Activated CD4-positive, alpha-beta T cell treated with anti-CD3 and anti-CD28 coated beads, Interleukin-2, amount 50 U/mL, for 4 hours (primary cell): ENCODE data around the gene PRTG.
"Not testable (repeated sequence)": the region's sequence is repeated elsewhere in the genome, so short reads cannot be mapped to it uniquely, and the experiment has no call there.

ENCODE experiments used
- DNase-seq, 2 experiments: peaks; one replicate each; pipeline ENCODE4 v3.0.0-alpha.2; 2020

The PRTG gene

DNA sequence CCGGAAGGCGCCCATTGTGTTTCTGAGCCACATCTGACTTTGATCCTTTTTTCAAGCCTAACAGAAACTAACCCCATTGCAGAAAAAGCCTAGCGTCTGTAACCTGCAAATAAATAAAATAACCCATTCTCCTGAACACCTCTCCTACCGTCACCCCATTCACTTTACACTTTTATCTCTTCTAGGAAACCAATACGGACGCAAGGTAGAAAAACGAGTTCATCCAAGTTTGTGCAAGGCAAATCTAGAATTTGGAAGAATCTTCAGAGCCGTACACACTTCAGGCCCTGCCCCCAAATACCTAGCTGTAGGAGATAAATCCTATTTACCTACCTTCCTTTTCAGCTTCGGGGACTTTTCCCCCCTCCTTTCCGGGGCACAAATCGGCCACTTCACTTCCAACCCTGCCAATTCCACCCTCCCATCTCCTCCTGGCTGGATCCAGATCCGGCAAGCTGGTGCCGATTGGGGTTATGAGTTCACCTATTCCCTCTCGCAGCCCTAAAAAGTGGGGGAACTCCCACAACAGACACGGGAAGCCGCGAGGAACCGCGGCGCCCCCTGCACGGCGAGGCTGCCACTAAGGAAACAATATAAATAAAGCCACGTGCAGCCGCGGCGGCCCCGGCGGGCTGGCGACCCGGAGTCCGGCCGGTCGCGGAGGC is 987 bp downstream of the PRTG start:
- no peak for DNase-seq

DNA sequence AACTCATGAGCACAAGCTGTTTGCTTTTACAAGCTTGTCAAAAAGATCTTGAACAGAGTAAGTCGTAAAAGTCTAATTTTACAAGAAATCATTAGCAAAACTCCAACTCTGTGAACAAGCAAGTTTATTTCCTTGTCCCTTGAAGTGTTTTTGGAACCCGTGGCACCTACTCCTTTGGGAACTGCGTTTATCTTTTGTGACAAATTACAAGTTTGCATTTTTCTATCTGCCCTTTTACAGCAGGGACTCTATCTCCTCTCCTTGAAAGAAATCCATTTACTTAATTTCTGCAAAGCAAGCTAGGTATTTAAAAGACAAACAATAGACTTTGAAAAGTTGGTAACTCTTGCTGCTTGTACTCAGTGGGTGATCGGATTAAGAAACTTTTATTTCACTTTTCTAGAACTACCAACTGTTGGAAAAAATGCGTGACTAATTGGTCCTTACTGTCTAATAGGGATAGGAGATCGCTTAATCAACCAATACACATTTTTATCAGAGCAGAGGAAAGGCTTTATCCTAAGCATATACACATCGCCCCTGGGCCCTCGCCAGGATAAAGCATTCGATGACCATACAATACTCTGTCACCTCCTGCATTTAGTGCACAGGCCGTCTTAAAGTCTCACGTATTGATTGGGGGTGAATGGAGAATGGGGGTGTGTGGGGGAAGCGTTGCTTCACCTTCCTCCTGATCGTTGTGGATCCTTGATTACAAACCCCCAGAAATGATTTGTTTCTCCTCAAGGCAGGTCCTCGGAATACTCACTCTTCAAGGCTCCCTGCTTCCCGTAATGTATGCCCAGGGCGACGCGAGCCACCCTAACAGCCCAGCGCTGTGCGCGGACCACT is 1.7 kb downstream of the PRTG start:
- no peak for DNase-seq

DNA sequence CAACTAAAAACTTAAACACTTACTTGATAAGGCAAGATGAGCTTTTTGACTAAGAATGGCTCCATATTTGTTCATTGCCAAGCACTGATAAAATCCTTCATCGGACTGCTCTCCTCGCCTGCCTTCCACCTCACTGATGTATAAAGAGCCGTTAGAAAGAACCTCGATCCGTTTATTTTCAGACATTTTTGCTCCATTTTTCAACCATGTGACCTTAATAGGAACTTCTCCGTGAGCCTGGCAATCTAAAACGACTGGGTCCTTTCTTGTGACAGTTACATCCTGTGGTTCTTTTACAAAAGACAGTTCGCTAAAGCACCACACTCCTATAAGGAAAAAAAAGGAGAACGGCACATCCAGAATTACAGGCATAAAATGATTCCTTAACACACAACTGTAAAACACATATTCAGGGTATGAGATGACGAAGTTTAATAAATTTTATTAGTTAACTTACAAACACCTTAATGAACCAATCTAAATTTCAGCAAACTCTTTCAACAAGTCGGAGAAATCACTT is 2.5 kb downstream of the PRTG start:
- no peak for DNase-seq

DNA sequence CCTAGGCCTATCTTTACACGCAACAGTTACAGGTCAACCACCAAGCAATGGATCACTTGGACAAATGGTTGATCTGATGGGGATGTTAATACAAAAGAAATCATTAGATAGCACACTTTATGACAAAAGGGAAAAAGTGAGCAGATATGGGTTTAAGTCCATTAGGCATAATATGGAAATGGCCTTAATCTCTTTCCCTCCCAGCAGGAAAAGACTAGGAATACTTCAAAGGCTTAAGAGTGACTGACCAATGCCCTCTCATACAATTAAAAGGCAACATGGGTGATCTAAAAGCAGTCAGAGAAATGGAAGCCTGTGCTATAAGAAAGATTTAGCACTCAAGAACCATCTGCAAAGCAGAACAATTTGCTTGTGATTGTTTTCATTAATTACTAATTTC is 3.3 kb downstream of the PRTG start:
- no peak for DNase-seq

DNA sequence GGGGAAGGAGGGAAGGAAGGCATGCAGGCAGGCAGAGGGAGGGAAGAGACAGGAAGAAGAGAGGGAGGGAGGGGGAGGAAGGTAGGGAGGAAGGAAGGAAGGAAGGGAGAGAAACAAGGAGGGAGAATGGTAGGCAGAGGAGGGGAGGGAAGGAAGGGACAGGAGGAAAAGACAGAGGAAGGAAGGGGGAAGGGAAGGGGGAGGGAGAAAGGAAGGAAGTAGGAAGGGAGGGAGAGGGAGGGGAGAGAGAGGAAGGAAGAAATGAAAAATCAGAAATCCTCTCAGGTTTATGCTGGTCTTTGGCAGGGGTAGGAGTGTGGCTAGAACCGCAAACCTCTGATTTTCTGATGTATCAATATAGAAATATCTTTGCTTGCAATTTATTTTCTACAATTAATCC is 4.2 kb downstream of the PRTG start:
- DNase-seq, result no peak

DNA sequence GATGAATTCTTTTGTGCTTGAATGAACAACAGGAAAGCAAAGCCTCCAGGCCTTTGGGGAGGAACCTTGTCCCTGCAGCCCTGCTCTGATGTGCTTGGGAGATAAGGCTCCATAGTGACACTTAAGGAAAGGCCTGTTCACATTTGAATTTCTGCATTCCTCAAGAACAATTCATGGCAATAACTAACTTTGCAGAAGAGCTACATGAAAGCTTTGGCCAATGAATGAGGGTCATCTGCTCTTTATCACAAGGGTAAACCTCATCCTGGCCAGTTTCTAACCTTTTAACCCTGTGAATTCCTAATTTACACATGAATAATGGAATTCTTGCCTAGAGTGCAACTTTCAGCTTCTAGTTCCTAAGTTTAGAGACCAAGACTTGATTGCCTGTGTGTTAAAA is 5.6 kb downstream of the PRTG start:
- DNase-seq, result no peak

DNA sequence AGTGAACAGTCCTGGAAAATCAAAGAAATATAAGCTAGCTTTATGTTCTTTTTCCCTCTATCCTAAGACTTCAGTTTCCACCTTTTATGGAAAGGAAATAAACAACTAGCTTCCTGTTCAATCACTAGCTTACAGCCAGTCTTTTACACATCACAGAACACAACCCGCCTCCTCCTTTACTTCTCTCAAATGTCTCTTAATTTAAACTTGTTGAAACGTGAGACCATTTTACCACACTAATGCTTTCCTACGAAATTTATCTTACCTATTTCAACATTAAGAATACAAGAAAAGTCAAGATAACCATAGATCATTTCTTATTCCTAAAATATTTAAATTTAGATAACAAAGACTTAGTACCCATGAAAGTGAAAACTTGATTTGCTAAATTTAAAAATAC is 6.2 kb downstream of the PRTG start:
- no peak for DNase-seq

DNA sequence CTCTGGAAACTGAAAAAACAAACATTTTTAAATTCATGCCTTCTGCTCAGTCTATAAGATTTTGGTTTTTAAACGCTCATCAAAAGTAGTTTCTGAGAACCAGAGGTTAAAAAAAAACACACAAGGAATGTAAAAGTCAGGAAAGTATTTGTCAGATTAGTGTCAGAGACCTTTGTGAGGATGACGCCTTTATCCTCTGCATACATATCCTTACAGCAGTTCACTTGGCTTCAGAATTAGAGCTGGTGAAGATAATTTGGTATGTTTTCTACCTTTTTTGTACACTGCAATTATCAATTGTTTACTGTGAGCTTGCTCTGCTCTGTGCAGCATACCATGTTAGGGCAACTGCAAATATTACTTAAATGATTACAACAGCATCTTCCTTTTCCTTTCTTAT is 8.3 kb downstream of the PRTG start:
- DNase-seq, result no peak

DNA sequence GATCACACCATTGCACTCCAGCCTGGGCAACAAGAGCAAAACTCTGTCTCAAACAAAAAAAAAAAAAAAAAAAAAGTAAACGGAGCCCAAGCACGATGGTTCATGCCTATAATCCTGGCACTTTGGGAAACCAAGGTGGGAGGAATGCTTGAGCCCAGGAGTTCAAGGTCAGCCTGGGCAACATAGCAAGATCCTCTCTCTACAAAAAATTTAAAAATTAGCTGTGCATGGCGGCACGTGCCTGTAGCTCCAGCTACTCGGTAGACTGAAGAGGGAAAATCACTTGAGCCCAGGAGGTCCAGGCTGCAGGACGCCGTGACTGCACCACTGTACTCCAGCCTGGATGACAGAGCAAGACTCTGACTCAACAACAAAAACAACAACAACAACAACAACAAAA is 9.5 kb downstream of the PRTG start:
- DNase-seq, result not testable (repeated sequence)

DNA sequence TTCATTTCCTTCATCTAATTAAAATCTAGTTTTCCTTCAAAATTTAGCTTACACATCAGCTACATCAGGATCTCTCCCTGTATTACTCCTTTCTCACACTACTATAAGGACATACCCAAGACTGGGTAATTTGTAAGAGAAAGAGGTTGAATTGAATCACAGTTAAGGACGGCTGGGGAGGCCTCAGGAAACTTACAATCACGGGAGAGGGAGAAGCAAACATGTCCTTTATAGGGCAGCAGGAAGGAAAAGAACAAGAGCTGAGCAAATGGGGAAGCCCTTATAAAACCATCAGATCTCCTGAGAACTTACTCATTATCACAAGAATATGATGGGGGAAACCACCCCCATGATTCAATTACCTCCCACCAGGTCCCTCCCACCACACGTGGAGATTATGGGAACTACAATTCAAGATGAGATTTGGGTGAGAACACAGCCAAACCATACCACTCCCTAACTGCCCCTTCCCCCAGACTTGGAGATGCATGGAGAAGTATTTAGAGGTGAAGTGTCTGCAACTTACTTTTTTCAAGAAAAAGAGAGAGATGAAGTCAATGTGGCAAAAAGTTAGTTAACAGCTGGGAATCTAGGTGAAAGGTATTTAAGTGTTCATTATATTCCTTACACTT is 21.3 kb downstream of the PRTG start:
- DNase-seq, result no peak

DNA sequence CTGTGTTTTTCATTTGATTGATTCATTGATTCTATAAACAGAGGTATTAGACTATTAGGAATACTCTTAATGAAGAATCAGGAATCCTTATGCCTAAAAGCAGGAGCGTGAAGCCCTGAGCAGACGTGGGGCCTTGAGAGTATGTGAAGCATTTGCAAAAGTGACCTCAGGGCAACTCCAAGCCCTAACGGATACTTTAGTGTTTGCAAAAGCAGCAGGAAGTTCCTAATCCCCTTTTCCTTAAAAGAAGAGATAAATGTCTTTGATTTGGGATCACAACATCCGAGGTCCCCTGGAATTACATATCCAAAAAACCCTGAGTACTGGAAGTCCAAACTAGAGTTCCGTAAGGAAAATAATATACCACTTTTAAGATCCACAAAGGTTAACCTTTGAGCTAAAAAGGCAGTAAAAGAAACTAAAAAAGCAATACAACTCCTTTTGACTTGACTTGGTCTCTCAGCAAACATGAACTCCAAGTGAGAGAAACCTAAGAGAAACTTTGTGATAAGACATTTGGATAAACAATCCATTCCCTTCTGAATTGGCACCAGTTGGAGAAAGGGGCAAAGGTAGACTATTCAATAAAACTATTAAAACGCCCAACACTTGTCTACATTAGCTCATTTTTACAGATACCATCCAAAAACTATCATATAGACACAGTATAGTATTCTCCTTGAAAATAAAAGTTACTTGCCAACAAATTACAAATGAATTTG is 27.4 kb downstream of the PRTG start:
- no peak for DNase-seq

DNA sequence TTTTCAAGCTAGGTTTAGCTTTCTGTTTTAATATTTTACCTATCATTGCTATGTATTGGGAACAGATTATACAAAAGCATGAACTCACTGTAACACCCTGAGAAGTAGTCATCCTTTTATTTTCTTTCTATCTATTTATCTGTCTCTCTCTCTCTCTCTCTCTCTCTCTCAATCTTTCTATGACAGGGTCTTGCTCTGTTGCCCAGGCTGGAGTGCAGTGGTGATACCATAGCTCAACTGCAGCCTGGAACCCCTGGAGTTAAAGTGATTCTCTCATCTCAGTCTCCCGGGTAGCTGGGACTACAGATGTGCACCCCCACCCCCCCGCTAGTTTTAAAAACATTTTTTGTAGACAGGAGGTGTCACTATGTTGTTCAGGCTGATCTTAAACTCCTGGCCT is 28.9 kb downstream of the PRTG start:
- no peak for DNase-seq

DNA sequence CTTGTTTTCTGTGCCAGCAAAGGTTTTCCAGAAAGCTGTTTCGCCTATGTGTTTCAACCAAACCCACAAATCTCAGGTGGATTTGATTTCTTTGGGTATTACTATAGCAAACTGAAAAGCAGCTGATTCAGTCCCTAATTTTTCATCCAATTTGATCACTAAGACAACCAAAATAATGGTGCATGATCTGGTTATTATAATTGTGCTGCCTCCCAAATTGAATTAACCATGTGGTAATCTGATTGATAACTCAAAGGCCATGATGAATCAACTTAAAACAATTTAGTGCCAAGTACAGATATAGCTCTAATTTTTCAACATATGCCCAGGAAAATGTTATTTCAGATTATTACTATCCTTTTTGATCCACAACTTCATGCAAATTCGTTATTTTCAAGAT is 30.6 kb downstream of the PRTG start:
- DNase-seq, result no peak

DNA sequence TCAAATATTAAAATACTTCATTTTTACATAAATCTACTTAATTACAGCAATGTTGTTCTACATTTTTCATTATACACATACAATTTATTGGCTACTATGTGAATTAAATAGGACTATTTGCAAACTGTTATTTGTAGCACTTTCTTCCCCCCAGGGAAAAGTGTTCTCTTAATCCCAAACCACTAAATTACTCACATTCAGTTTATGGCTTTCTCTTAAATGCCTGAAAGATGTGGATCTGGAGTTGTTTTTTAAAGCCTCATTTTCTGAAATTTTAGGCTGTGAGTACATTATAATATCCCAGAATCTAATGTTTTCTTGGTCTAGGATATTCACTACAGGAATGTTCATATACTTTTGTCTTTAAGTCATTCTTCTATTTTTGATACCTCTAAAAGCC is 32.7 kb downstream of the PRTG start:
- no peak for DNase-seq

DNA sequence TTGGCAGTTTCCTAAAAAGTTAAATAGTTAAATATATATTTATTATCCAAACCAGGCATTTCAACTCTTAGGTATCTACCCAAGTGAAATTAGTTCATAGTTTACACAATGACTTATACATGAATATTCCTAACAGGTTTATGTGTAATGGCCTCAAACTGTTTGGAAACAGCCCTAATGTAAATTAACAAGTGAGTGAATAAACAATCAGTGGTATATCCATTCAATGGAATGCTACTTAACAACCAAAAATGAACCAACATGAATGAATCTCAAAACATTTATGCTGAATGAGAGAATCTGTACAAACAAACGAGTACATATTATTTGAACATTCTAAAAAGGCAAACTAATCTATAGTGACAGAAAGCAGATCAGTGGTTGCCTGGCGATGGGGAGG is 33.5 kb downstream of the PRTG start:
- DNase-seq, result no peak

DNA sequence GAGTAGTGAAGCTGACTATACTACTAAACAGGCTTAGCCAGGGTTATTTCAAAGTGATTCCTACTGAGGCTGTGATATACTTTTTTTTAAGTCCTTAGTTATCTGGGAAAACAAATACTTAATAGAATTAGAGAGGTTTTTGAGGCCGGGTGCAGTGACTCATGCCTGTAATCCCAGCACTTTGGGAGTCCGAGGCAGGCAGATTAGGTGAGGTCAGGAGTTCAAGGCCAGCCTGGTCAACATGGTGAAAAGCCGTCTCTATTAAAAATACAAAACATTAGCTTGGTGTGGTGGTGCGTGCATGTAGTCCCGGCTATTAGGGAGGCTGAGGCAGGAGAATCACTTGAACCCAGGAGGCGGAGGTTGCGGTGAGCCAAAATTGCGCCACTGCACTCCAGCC is 34.2 kb downstream of the PRTG start:
- no peak for DNase-seq

DNA sequence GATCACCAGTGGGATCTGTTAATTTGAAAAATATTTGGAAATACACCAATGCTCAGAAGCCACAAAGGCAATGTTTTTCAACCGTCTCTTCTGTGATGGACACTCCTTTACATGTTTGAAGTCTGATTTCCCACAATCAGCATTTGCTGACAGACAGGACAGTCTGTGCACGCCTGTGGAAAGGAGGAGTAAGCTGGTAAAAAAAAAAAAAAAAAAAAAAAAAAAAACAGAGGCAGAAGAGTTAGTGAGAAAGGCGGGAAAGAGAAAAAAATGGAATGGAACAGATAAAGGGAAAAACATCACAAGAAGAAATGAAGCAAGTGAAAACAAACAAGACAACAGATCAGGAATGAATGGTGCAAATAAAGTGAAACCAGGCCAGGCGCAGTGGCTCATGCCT is 35.0 kb downstream of the PRTG start:
- no peak for DNase-seq

DNA sequence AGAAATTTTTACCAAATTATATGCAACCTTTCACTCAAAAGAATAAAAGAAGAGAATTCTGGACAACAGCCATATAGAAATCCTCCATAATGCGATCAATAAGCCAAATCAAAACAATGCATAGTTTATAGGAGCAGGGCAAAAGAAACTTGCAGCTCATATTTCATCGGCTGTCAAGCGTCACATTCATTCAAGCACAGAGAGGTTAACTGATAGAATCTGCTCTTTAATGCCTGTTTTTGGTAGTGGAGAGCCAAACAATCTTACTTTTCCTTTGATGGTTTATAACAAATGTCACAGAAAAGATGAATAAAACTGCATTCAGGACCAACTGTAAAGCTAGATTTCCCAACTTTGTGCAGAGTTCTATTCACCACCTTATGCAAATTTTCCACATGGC is 35.4 kb downstream of the PRTG start:
- DNase-seq, result no peak

DNA sequence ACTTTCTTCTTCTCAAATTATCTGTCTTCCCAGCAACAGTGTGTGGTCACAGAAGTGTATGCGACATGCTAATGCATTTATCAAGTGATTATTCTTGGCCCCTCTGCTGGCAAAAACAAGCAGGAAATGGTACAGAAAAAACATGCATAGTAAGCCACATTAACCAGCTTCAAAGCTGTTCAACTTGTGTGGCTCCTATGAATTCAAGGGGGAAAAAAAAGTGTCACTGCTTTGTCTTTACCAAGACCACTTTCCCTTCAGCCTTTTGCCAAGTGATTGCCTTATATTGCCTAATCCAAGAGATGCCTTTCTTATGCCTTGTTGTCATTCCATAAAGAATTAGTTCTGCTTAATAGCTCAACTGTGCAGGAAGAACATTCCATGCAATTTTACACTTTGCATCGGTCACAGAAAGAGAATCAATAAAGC is 39.1 kb downstream of the PRTG start:
- no peak for DNase-seq

DNA sequence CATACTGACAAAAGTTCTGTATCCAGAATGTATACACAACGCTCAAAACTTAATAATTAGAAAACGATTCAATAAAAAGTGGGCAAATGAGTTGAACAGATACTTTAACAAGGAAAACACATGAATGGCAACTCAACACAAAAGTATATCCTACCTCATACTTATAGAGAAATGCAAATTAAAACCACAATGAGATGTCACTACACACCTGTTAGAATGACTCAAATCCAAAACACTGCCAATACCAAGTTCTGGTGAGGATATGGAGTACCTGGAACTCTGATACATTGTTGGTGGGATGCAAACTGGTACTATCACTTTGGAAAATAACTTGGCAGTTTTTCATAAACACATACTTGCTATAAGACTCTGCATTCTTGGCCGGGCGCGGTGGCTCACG is 42.1 kb downstream of the PRTG start:
- no peak for DNase-seq

DNA sequence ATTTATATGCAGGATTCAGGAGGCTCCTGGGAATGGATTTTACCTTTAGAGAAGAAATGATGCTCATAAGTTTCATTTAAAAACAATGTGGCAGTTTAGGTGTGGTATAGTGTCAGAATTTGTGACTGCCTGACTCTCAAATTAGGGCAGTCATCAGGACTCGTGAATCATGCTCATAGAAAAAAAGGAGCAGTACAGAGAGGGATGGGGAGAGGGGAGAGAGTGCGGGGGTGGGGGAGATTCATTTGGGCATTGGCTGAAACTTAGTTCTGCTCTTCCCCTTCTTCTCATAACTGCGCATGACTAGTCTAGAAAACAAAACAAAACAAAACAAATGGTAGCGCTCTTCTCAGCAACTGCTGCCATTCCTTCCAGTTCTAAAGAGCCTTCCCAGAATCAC is 44.3 kb downstream of the PRTG start:
- no peak for DNase-seq

DNA sequence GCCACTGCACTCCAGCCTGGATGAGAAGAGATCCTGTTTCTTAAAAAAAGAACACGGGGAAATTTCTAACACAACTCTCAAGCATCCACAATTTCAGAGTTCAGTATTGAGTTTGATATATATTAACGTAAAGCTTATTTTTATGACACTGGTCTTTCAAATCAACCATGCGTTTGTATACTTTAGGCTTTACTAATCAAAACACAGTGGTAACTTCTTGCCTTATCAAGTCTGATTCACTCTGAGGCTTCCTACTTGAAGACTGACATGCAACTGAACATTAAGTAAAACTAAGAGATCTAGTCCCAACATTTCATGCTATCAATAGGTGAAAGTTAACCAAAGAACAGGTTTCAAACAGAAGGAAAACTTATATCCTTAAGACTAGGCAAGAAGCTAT is 46.7 kb downstream of the PRTG start:
- no peak for DNase-seq

DNA sequence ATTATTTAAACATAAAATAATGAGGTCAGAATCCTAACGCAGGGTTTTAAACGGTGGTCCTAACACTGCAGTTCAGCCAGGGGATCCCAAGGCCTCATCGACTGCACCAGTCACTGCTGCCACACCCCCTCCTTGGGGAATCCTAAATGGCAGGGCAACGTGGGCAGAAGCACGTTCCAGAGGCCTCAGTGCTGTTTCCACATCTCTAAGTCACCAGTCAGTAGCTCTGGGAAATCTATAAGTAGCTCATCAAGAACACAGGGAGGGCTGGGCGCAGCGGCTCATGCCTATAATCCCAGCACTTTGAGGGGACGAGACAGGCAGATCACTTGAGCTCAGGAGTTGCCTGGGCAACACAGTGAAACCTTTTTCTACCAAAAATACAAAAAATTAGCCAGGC is 47.5 kb downstream of the PRTG start:
- DNase-seq, result no peak
